B cell (primary cell): ENCODE data around the gene PGAP6. TPM values are rescaled to one million over a fixed set of nuclear protein-coding genes. Genes with fewer than 3 reads are reported as not detected.
A peak's percentile ranks its signal among the peaks of the same experiment; 100 is the strongest.

ENCODE experiments used
- ATAC-seq: fragments of 200-7000 bp; cut with Tn5 transposase; one replicate; pipeline ENCODE4 v1.10.0; 2021; ENCODE audit warnings: low read depth, mild to moderate bottlenecking, moderate number of reproducible peaks, moderate library complexity
- CTCF ChIA-PET: fragments of 350-600 bp; sonication (Branson Sonifier 250); formaldehyde crosslinking; loops from one replicate; lab custom pipeline; 2021; ENCODE audit warnings: antibody characterized with exemption, inconsistent platforms; lab: Charles Lee
- POLR2A ChIA-PET: fragments of 350-600 bp; sonication (Branson Sonifier 250); formaldehyde crosslinking; loops from one replicate; lab custom pipeline; 2021; ENCODE audit warnings: antibody characterized with exemption; lab: Charles Lee
- DNase-seq: peaks from one replicate; pipeline ENCODE4 v3.0.0; 2013
- H2AFZ ChIP-seq: 2 replicates; pipeline ENCODE4 v1.6.1; 2012; ENCODE audit warnings: mild to moderate bottlenecking, low read depth, low read length; ENCODE audit not compliant: insufficient read depth, poor library complexity, severe bottlenecking
- H3K27ac ChIP-seq, 2 donors: 1 replicate in 1 of 2; 2 replicates in 1 of 2; pipeline ENCODE4 v1.5.1; 2012 to 2013; ENCODE audit warnings: low read length in 2 of 2, mild to moderate bottlenecking in 2 of 2, moderate library complexity in 1 of 2
- H3K27me3 ChIP-seq, 4 experiments: fragments of 200-600 bp in 1 of 4; sonication (generic) in 1 of 4; replicated peaks in 1 of 4; 1 replicate in 2 of 4; 2 replicates in 2 of 4; pipeline versions ENCODE4 v1.6.1 to v1.7.0; 2013 to 2016; ENCODE audit warnings: low read length in 3 of 4, mild to moderate bottlenecking in 2 of 4, mixed read lengths in 1 of 4, moderate library complexity in 1 of 4; ENCODE audit not compliant: insufficient read depth in 4 of 4, control insufficient read depth in 3 of 4; ENCODE audit errors: control extremely low read depth in 1 of 4
- H3K36me3 ChIP-seq, 2 experiments: replicated peaks in 1 of 2; 1 replicate in 1 of 2; 2 replicates in 1 of 2; pipeline versions ENCODE4 v1.6.1 to v1.7.1; 2013; ENCODE audit warnings: low read length in 1 of 2; ENCODE audit not compliant: insufficient read depth in 2 of 2, control insufficient read depth in 1 of 2; ENCODE audit errors: control extremely low read depth in 1 of 2, extremely low read depth in 1 of 2
- H3K4me1 ChIP-seq, 2 donors: fragments of 200-600 bp in 1 of 2; sonication (generic) in 1 of 2; 1 replicate in 1 of 2; 2 replicates in 1 of 2; pipeline versions ENCODE4 v1.5.1 to v1.6.1; 2013 to 2017; ENCODE audit warnings: low read length in 2 of 2; ENCODE audit not compliant: control insufficient read depth in 2 of 2, insufficient read depth in 2 of 2
- H3K4me2 ChIP-seq: replicated peaks from 2 replicates; pipeline ENCODE3; 2012; ENCODE audit warnings: mild to moderate bottlenecking, low read depth, low read length; ENCODE audit not compliant: poor library complexity, severe bottlenecking
- H3K4me3 ChIP-seq, 5 experiments: fragments of 200-600 bp in 1 of 5; sonication (generic) in 1 of 5; 1 replicate in 3 of 5; 2 replicates in 2 of 5; pipeline versions ENCODE4 v1.5.1 to v1.7.0; 2011 to 2016; ENCODE audit warnings: low read length in 4 of 5, mild to moderate bottlenecking in 4 of 5, low read depth in 2 of 5, control low read depth in 1 of 5, moderate library complexity in 1 of 5; ENCODE audit not compliant: insufficient read depth in 1 of 5; ENCODE audit errors: control extremely low read depth in 1 of 5, extremely low read depth in 1 of 5
- H3K79me2 ChIP-seq: fragments of 200-600 bp; sonication (generic); one replicate; pipeline ENCODE4 v1.6.0; 2016; ENCODE audit warnings: low read length; ENCODE audit not compliant: control insufficient read depth, insufficient read depth
- H3K9ac ChIP-seq: fragments of 200-600 bp; sonication (generic); 2 replicates; pipeline ENCODE4 v1.6.1; 2017; ENCODE audit warnings: mild to moderate bottlenecking, low read length, moderate library complexity
- H3K9me3 ChIP-seq, 3 donors: one replicate each; pipeline versions ENCODE4 v1.6.1 to v1.7.1; 2013; ENCODE audit warnings: low read length in 2 of 3; ENCODE audit not compliant: control insufficient read depth in 2 of 3, insufficient read depth in 1 of 3; ENCODE audit errors: control extremely low read depth in 1 of 3
- H4K20me1 ChIP-seq: 2 replicates; pipeline ENCODE4 v1.6.0; 2012; ENCODE audit warnings: mild to moderate bottlenecking, low read length; ENCODE audit not compliant: insufficient read depth, control insufficient read depth, poor library complexity, severe bottlenecking
- H3K27ac Mint-ChIP-seq: one replicate; pipeline ENCODE4 v1.8.0; 2021; ENCODE audit warnings: mixed read lengths
- H3K27me3 Mint-ChIP-seq: one replicate; pipeline ENCODE4 v1.8.0; 2021; ENCODE audit warnings: mixed read lengths
- H3K4me1 Mint-ChIP-seq: one replicate; pipeline ENCODE4 v1.8.0; 2021; ENCODE audit warnings: mixed read lengths
- H3K4me3 Mint-ChIP-seq: one replicate; pipeline ENCODE4 v1.8.0; 2021; ENCODE audit warnings: mixed read lengths
- H3K9me3 Mint-ChIP-seq: one replicate; pipeline ENCODE4 v1.8.0; 2022; ENCODE audit warnings: mixed read lengths; ENCODE audit not compliant: insufficient read depth
- EZH2 ChIP-seq: IDR thresholded peaks from 2 replicates; pipeline ENCODE4 v1.6.1; 2012; ENCODE audit warnings: borderline replicate concordance, low read depth, mild to moderate bottlenecking, moderate library complexity, low read length; ENCODE audit not compliant: insufficient read depth, poor library complexity, severe bottlenecking
- WGBS: methylation state at CpG from one replicate; pipeline ENCODE4 v1.1.5; 2013; ENCODE audit warnings: missing lambda C conversion rate; ENCODE audit not compliant: insufficient coverage; 5-methylcytosine and 5-hydroxymethylcytosine counted together
- intact Hi-C: fragments of 100-400 bp; cut with micrococcal nuclease; formaldehyde crosslinking; loops from one replicate; pipeline ENCODE4 v1.10.0; 2022
- polyA plus RNA-seq: library from polyadenylated mRNA; depleted of rRNA; stranded (reverse); fragments of >200 nt; gene quantifications from 2 replicates; pipeline ENCODE4 v1.2.3, GENCODE V29; 2012
- total RNA-seq, 2 donors: library from RNA; stranded (reverse); fragments of 120-200 nt in 1 of 2; gene quantifications; 1 replicate in 1 of 2; 2 replicates in 1 of 2; pipeline versions ENCODE4 v1.2.3 to v1.2.4, GENCODE V29; 2013 to 2022
- TF ChIP-seq, protein P1 (sequence below): fragments of 200-600 bp; IDR thresholded peaks from one replicate; pipeline ENCODE4 v1.8.0; 2022; ENCODE audit warnings: antibody characterized with exemption, mild to moderate bottlenecking

PGAP6 gene
- total and polyA plus RNA-seq, 2 donors (not counting 1 experiment from before 2014, with no cell fraction given): 47.4 to 158 TPM

DNA sequence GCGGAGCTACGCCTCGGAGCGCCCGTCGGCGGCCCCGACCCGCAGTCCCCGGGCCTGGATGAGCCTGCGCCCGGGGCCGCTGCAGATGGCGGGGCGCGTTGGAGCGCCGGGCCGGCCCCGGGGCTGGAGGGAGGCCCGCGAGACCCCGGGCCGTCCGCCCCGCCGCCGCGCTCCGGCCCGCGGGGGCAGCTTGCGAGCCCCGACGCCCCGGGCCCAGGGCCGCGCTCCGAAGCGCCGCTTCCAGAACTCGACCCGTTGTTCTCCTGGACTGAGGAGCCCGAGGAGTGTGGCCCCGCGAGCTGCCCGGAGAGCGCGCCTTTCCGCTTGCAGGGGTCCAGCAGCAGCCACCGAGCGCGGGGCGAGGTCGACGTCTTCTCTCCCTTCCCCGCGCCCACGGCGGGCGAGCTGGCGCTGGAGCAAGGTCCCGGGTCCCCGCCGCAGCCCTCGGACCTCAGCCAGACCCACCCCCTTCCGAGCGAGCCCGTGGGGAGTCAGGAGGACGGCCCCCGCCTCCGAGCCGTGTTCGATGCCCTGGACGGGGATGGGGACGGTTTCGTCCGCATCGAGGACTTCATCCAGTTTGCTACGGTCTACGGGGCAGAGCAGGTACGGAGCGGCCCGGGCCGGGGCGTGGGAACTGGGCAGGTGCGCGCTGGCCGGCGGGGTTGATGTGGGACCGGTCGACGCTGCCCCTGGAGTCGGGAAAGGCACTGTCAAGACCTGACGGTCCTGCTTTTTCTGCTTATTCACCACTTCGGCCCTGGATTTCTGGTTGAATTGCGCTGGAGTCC is 44.5 kb upstream of the PGAP6 start:
- WGBS: under 1% methylated on average over 97 of the region's 97 CpGs
- Mint-ChIP-seq H3K27me3 (peaks cover 4% of the 10 kb centered on the region), H3K4me1 (peaks cover 28% of the 10 kb centered on the region), H3K4me3 (peak overlapping the region; percentile 86), H3K9me3 (no peaks in the 10 kb centered on the region), H3K27ac (peak overlapping the region; percentile 70)
- intact Hi-C loops: loop anchor here (5.0 kb wide), 1 partner anchor 44 kb away; the partner anchor contains the start of gene PGAP6
- TF ChIP-seq, protein P1, sequence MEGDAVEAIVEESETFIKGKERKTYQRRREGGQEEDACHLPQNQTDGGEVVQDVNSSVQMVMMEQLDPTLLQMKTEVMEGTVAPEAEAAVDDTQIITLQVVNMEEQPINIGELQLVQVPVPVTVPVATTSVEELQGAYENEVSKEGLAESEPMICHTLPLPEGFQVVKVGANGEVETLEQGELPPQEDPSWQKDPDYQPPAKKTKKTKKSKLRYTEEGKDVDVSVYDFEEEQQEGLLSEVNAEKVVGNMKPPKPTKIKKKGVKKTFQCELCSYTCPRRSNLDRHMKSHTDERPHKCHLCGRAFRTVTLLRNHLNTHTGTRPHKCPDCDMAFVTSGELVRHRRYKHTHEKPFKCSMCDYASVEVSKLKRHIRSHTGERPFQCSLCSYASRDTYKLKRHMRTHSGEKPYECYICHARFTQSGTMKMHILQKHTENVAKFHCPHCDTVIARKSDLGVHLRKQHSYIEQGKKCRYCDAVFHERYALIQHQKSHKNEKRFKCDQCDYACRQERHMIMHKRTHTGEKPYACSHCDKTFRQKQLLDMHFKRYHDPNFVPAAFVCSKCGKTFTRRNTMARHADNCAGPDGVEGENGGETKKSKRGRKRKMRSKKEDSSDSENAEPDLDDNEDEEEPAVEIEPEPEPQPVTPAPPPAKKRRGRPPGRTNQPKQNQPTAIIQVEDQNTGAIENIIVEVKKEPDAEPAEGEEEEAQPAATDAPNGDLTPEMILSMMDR: no peak
- TF ChIP-seq EZH2: no peak
- Histone ChIP-seq H3K9me3 (no peaks in the 10 kb centered on the region), H2AFZ (peak overlapping the region; percentile 69), H3K4me3 (peak overlapping the region in 4 of 5 experiments; percentile 48 to 71 (median 62)), H3K4me2 (peak overlapping the region; percentile 86), H3K9ac (peak overlapping the region; percentile 74), H3K79me2 (peaks cover 36% of the 10 kb centered on the region), H3K4me1 (peaks cover 16 to 22% of the 10 kb centered on the region in 2 donors), H3K36me3 (no peaks in the 10 kb centered on the region), H4K20me1 (peaks cover 11% of the 10 kb centered on the region), H3K27ac (peak overlapping the region in 1 of 2 donors; percentile 20), H3K27me3 (peaks cover 0 to 14% (median 2%) of the 10 kb centered on the region in 4 experiments)
- DNase-seq: peak; percentile 49
- POLR2A ChIA-PET: interaction anchor here (2.8 kb wide), 1 partner anchor 25 kb away, joined by 13 read pairs; the partner anchor contains the start of gene DECR2
- CTCF ChIA-PET: interaction anchor here (1.3 kb wide), 1 partner anchor 319 kb away, joined by 4 read pairs; no protein-coding TSS in a partner anchor
- ATAC-seq: no peak
